ENCODE results near the gene DCAF4.
A peak's percentile ranks its signal among the peaks of the same experiment; 100 is the strongest.

The DCAF4 gene

GRCh38 chr14:72926292-72927028, at the start of gene DCAF4:
DCAF4 (plus strand) TSS chr14:72926464; CDS start chr14:72937979, 11,515 bp downstream.
- peaks cover 16% of the 10 kb centered on the region for H3K79me2 ChIP-seq
- H3K36me3 ChIP-seq (ENCODE audit: control insufficient read depth, insufficient read depth, low read length), result no peaks in the 10 kb centered on the region
- no peak for TF ChIP-seq CTCF (IDR thresholded peaks at IDR 0.05)
- peak within 1 kb of the TSS; percentile 87 for H2AFZ ChIP-seq
- H3K4me2 ChIP-seq (ENCODE audit: low read length), result peak within 1 kb of the TSS; percentile 98
- no peaks in the 10 kb centered on the region for H3K27me3 ChIP-seq (ENCODE audit: control insufficient read depth, insufficient read depth, low read length)
- no peaks in the 10 kb centered on the region for H3K9me3 ChIP-seq (ENCODE audit: control insufficient read depth, low read length)
- H3K4me3 ChIP-seq (ENCODE audit: low read depth, low read length), result peak within 1 kb of the TSS; percentile 77
- peak within 1 kb of the TSS; percentile 43 for H3K27ac ChIP-seq
- H3K9ac ChIP-seq, result peak within 1 kb of the TSS; percentile 1
- H3K4me1 ChIP-seq, result no peaks in the 10 kb centered on the region

- H2AFZ ChIP-seq, result no peak overlapping the region
- no peak overlapping the region for H3K4me2 ChIP-seq (ENCODE audit: low read length)
- no peaks in the 10 kb centered on the region for H3K4me1 ChIP-seq
- no peaks in the 10 kb centered on the region for H3K36me3 ChIP-seq (ENCODE audit: control insufficient read depth, insufficient read depth, low read length)
- peaks cover 1% of the 10 kb centered on the region for H3K79me2 ChIP-seq
- no peak overlapping the region for H3K9ac ChIP-seq
- no peaks in the 10 kb centered on the region for H3K27me3 ChIP-seq (ENCODE audit: control insufficient read depth, insufficient read depth, low read length)
- H3K4me3 ChIP-seq (ENCODE audit: low read depth, low read length), result no peak overlapping the region
- no peak overlapping the region for H3K27ac ChIP-seq
- no peaks in the 10 kb centered on the region for H3K9me3 ChIP-seq (ENCODE audit: control insufficient read depth, low read length)
- no peak for TF ChIP-seq CTCF (IDR thresholded peaks at IDR 0.05)
Measured at GRCh38 chr14:72876710-72877063, 49.6 kb upstream of the DCAF4 start.

- Histone ChIP-seq H3K4me3 (ENCODE audit: low read depth, low read length) (no peak overlapping the region), H2AFZ (no peak overlapping the region), H3K4me1 (no peaks in the 10 kb centered on the region), H3K27me3 (ENCODE audit: control insufficient read depth, insufficient read depth, low read length) (no peaks in the 10 kb centered on the region), H3K9ac (no peak overlapping the region), H3K36me3 (ENCODE audit: control insufficient read depth, insufficient read depth, low read length) (no peaks in the 10 kb centered on the region), H3K27ac (no peak overlapping the region), H3K9me3 (ENCODE audit: control insufficient read depth, low read length) (no peaks in the 10 kb centered on the region), H3K79me2 (no peaks in the 10 kb centered on the region), H3K4me2 (ENCODE audit: low read length) (no peak overlapping the region)
- TF ChIP-seq CTCF (IDR thresholded peaks at IDR 0.05), result no peak
Measured at GRCh38 chr14:72878746-72879145, 47.5 kb upstream of the DCAF4 start.

- no peak overlapping the region for H3K9ac ChIP-seq
- no peak overlapping the region for H3K4me3 ChIP-seq (ENCODE audit: low read depth, low read length)
- no peaks in the 10 kb centered on the region for H3K4me1 ChIP-seq
Measured at GRCh38 chr14:72879431-72879830, 46.8 kb upstream of the DCAF4 start.

More at GRCh38 chr14:72879431-72879830, 46.8 kb upstream of the DCAF4 start:
- Histone ChIP-seq H3K79me2 (no peaks in the 10 kb centered on the region), H3K9me3 (ENCODE audit: control insufficient read depth, low read length) (no peaks in the 10 kb centered on the region), H3K4me2 (ENCODE audit: low read length) (no peak overlapping the region), H3K36me3 (ENCODE audit: control insufficient read depth, insufficient read depth, low read length) (no peaks in the 10 kb centered on the region), H2AFZ (no peak overlapping the region), H3K27ac (no peak overlapping the region), H3K27me3 (ENCODE audit: control insufficient read depth, insufficient read depth, low read length) (no peaks in the 10 kb centered on the region)
- no peak for TF ChIP-seq CTCF (IDR thresholded peaks at IDR 0.05)
